ENCODE results near the gene AZIN2. TPM values are rescaled to one million over a fixed set of nuclear protein-coding genes. Genes with fewer than 3 reads are reported as not detected.

Gene AZIN2
- total and polyA plus RNA-seq, 2 of the 8 experiments (the other 6 are each of a cell fraction or from before 2014, with no cell fraction given) = 0.22 to 0.91 TPM

GRCh38 chr1:33045814-33046213, 35.1 kb upstream of the AZIN2 start:
- Histone ChIP-seq H4K91ac (replicated peaks; ENCODE audit: insufficient read length, low read length) (no peak overlapping the region), H2BK120ac (replicated peaks; ENCODE audit: low read depth, low read length) (no peak overlapping the region), H3K4me3 (ENCODE audit: extremely low read depth in 1 of 4, insufficient read depth in 2 of 4, low read depth in 3 of 4, low read length in 4 of 4) (no peak overlapping the region), H4K8ac (ENCODE audit: extremely low read depth, insufficient read depth, low read length) (no peak overlapping the region), H3K4ac (replicated peaks; ENCODE audit: insufficient read length, low read depth, low read length) (no peak overlapping the region), H3K9me3 (ENCODE audit: insufficient read depth in 2 of 2, low read depth in 1 of 2, low read length in 1 of 2) (peaks cover 0 to 6% of the 10 kb centered on the region in 2 experiments; a peak in 2 of 4 replicates), H3K27me3 (replicated peaks in 1 of 4; ENCODE audit: control insufficient read depth in 3 of 4, extremely low read depth in 1 of 4, insufficient read depth in 3 of 4, low read length in 3 of 4) (no peaks in the 10 kb centered on the region), H3K79me1 (ENCODE audit: low read depth, low read length) (no peaks in the 10 kb centered on the region), H4K20me1 (replicated peaks in 1 of 2; ENCODE audit: control insufficient read depth in 1 of 2, insufficient read depth in 2 of 2, low read length in 2 of 2) (no peaks in the 10 kb centered on the region), H3K18ac (ENCODE audit: extremely low read depth, low read length) (no peak overlapping the region), H3K23me2 (ENCODE audit: low read depth, low read length) (no peaks in the 10 kb centered on the region), H3K4me1 (replicated peaks in 1 of 4; ENCODE audit: control insufficient read depth in 3 of 4, insufficient read depth in 4 of 4, low read length in 3 of 4) (peaks cover 0 to 3% (median 1%) of the 10 kb centered on the region in 4 experiments; a peak in 2 of 7 replicates), H3K23ac (ENCODE audit: insufficient read length) (no peak overlapping the region), H3K4me2 (ENCODE audit: insufficient read depth in 1 of 2, low read depth in 2 of 2, low read length in 2 of 2) (no peak overlapping the region; a peak in 1 of 4 replicates), H3K79me2 (ENCODE audit: control insufficient read depth in 1 of 2, insufficient read depth in 2 of 2, low read length in 2 of 2) (no peaks in the 10 kb centered on the region), H3K14ac (ENCODE audit: insufficient read length) (no peak overlapping the region), H4K5ac (ENCODE audit: insufficient read length, low read depth, low read length) (no peak overlapping the region), H3K27ac (ENCODE audit: low read depth, low read length) (no peak overlapping the region), H2BK5ac (ENCODE audit: low read depth, low read length) (no peak overlapping the region), H2AK5ac (ENCODE audit: low read depth, low read length) (no peak overlapping the region), H3K36me3 (ENCODE audit: control insufficient read depth in 2 of 4, insufficient read depth in 4 of 4, low read length in 3 of 4) (no peaks in the 10 kb centered on the region), H3K56ac (replicated peaks; ENCODE audit: insufficient read length, low read depth, low read length) (no peak overlapping the region), H3K9ac (replicated peaks in 1 of 4; ENCODE audit: extremely low read depth in 1 of 4, low read depth in 3 of 4, low read length in 3 of 4) (no peak overlapping the region), H2AFZ (ENCODE audit: low read length) (no peak overlapping the region), H2BK20ac (ENCODE audit: low read length) (no peak overlapping the region), H2BK15ac (ENCODE audit: low read length) (no peak overlapping the region), H2BK12ac (ENCODE audit: low read depth, low read length) (no peak overlapping the region)
- no peak for DNase-seq (ENCODE audit: low read depth in 1 of 2, low spot score in 2 of 2)
- FAIRE-seq = no peak
- POLR2A ChIA-PET (ENCODE audit: partially characterized antibody) = no interaction called here
- TF ChIP-seq TAF1 (IDR thresholded peaks at IDR 0.05; ENCODE audit: low read depth, low read length) (no peak), CTBP2 (IDR thresholded peaks at IDR 0.05; ENCODE audit: borderline replicate concordance, insufficient read depth, insufficient read length, low read length) (no peak), SP1 (IDR thresholded peaks at IDR 0.05; ENCODE audit: low read depth, low read length) (no peak), CBX8 (IDR thresholded peaks at IDR 0.05; ENCODE audit: borderline replicate concordance, low read depth, low read length) (no peak), POU5F1 (IDR thresholded peaks at IDR 0.05; ENCODE audit: low read depth, low read length) (no peak), CHD2 (IDR thresholded peaks at IDR 0.05; ENCODE audit: low read length) (no peak), SUZ12 (IDR thresholded peaks at IDR 0.05; ENCODE audit: low read length) (no peak), EP300 (IDR thresholded peaks at IDR 0.05; ENCODE audit: borderline replicate concordance in 1 of 2, low read depth in 2 of 2, low read length in 2 of 2) (no peak), GTF2F1 (IDR thresholded peaks at IDR 0.05; ENCODE audit: borderline replicate concordance, low read depth, low read length) (no peak), RBBP5 (IDR thresholded peaks at IDR 0.05; ENCODE audit: borderline replicate concordance, low read depth, low read length) (no peak), KDM1A (IDR thresholded peaks at IDR 0.05; ENCODE audit: borderline replicate concordance, low read length) (no peak), SRF (IDR thresholded peaks at IDR 0.05; ENCODE audit: low read depth, low read length) (no peak)
- CTCF ChIA-PET (ENCODE audit: partially characterized antibody) = interaction anchor here (0.6 to 5.1 kb wide), 4 partner anchors 10 to 994 kb away, joined by 3 to 28 read pairs (median 6); no protein-coding TSS in a partner anchor
- 84% methylated on average over 6 of the region's 6 CpGs; no CpG with 5 or more reads in 1 of the 2 experiments for WGBS, 2 experiments (ENCODE audit: extremely low coverage in 1 of 2, insufficient coverage in 1 of 2, insufficient read length in 1 of 2, insufficient replicate concordance in 2 of 2, low coverage in 1 of 2, low lambda C conversion rate in 2 of 2, missing lambda C conversion rate in 1 of 2)

All from H1 (cell line).